GM11168 (cell line): ENCODE data around the gene TESPA1.
"Not testable (repeated sequence)": the region's sequence is repeated elsewhere in the genome, so short reads cannot be mapped to it uniquely, and the experiment has no call there.

Experiments used
- in situ Hi-C: fragments of 300-500 bp; cut with MboI; formaldehyde crosslinking; loops from one replicate; pipeline ENCODE4 v1.12.0; 2022; ENCODE audit warnings: low sequenced_read_pairs; ENCODE audit not compliant: unreplicated experiment

Gene TESPA1

DNA sequence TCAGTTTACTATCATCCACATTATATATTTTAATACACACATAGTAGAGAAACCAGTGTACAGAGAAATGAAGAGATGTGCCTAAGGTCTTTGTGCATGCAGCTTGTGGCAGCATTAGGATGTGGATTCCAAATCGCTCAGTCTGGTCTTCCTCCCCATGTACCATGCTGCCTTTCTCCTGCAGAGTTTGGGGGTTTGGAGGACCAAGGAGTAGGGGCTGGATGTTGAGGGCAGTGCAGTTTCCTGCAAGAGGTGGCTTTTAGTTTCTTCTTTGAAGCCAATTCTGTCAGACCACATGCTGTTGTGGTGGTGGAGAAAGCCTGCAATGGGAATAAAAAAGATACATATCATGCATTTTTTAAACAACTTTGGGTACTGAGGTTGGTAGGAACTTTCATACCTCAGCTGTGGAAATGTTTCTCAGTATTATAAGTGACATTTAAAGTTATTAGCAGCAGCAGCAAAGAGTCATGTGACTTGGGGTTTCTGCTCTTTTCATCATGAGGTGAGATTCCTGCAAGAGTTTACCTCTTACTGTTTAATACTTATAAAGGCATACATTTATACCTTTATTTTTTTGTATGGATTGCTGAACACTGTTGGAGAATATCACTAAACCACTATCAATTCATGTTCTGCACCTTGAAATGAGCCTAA is 34.4 kb downstream of the TESPA1 start:
- in situ Hi-C loops, result loop anchor here (10.0 kb wide), 2 partner anchors 95 to 205 kb away; partner anchors contain the start of gene MUCL1

DNA sequence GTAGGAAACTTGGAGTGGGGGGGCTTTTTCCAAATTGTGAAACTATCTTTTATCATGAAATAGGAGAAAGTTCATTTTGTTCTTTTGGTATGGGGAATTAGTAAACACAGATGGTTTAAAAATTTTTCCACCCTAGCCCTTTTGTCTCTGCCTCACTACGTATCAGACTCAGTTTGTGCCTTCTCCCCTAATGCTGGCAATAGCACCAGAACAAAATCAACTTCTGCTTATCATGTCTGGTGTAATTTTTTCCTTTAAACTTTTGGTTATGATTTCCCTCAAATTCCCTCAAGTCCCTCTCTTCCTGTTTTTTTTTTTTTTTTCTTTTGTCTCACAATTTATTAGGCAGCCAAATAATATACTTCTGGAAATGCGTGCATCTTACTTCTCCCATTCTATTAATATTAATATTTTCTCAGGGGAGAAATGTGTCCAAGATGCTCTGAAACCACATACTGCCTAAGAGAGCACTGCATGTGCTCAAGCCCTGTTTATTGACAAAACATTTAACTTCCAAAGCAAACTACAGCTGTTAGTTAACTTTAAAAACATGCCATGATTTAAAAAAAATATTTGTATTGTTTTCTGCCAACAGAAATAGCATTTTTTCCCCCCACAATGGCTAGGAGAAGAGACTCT is 35.4 kb downstream of the TESPA1 start:
- in situ Hi-C loops, result no loop called here

DNA sequence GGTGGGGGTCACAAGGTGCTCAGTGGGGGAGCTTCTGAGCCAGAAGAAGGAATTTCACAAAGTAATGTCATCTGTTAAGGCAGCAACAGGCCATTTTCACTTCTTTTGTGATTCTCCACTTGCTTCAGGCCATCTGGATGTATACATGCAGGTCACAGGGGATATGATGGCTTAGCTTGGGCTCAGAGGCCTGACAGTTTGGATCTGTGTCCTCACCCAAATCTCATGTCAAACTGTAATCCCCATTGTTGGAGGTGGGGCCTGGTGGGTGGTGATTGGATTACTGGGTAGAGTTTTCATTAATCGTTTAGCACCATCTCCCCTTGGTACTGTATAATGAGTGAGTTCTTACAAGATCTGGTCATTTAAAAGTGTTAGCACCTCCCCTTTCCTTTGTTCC is 36.4 kb downstream of the TESPA1 start:
- in situ Hi-C loops, result no loop called here

DNA sequence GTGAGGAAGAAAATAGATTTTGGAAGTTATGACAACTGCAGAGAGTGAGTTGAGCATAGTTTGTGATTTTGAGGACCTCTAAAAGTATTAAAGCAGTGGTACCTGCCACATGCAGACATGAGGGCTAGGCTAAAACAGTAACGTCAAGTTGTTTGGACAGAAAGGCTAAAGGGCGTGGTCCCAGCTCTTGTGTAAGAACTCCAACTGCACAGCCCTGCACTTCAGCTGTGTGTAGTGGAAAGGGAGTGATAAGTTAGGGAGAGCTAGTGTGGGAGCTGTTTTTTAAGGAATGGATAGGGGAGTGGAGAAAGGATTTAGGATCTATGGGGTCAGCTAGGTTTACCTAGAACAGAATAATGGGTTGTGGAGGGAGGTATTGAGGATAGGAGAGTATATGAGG is 39.5 kb downstream of the TESPA1 start:
- in situ Hi-C loops, result no loop called here

DNA sequence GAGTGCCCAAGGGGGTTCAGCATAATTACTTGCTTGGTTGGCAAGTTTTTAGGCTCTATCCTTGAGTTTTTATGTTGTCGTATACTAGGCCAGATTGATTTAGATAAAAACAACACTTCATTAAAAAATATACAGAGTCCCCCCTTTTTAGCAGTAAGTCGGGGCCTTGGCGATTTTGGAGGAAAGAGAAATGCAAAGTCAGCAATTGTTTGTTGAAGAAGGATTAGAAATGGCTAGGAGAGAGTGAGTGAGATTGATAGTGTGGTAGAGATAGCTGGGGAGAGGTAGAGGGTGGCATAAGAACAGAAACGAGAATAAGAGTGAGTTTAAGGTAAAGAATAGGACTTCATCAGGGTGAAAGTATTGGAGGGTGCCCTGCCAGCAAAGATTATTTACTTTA is 41.3 kb downstream of the TESPA1 start:
- in situ Hi-C loops, result not testable (repeated sequence)

DNA sequence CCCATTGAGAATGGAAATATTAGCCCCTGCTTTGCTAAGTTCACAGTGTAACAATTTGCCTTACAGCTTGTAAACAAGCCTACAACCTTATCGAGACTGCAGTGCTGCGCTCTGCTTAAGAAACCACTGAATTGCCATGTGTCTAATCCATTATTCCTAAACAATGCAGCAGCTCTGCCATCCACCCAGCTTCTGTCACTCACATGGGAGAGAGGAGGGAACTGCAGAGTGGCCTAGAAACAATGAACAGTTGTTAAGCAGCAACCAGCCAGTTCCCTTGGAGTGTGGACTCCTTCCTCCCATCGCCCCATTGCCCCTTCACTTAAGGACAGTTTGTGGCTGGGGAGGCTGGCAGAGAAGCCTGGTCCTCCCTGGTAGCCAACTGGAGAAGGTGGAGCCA is 42.9 kb downstream of the TESPA1 start:
- in situ Hi-C loops, result no loop called here

DNA sequence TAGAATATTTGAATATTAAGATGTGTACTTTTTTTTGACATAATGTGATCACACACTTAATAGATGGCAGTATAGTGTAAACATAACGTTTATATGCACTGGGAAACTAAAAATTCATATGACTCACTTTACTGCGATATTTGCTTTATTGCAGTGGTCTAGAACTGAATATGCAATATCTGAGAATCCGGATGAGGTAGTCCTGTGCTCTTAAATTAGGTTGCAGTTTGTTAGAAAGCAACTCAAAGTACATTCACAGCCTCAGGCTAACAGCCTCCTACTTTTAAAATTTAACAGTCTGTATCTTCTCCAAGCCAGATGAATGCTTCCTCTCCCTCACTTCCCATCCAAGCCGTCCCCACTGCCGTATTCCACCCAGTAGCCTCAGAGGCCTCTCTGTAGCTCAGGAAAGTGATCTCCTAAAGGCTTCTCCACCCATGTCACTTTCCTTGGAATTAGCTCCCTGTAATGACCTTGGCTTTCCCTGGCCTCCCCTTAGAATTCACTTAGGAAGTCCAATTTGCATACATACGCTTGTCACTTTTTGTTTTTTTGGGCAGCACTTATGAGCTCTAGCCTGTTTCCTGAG is 43.7 kb downstream of the TESPA1 start:
- in situ Hi-C loops, result no loop called here

DNA sequence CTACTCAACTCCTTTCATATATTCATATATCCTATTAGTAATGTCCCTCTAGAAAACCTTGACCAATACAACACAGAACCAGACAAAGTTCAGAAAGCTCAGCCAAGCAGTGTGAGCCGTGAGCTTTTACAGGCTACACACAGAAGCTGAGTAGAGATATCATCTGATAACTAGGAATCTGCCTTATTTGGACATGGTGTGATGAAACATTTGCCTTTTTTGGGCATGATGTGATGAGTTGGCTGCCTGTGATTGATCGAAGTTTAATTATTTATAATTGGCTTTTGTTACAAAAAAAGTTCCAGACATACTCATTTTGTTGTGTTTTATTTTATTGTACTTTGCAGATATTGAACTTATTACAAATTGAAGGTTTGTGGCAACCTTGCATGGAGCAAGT is 46.6 kb downstream of the TESPA1 start:
- in situ Hi-C loops, result no loop called here

DNA sequence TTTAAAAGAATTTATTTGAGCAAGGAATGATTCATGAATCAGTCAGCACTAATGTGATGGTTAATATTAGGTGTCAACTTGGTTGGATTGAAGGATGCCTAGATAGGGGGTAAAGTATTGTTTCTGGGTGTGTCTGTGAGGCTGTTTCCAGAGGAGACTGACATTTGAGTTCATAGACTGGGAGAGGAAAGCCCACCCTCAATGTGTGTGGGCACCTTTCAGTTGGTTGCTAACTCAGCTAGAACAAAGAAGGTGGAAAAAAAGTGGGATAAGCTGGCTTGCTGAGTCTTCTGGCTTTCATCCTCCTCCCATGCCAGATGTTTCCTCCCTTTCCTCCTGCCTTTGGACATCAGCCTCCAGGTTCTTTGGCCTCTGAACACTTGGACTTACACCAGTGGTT is 47.2 kb downstream of the TESPA1 start:
- in situ Hi-C loops, result no loop called here

DNA sequence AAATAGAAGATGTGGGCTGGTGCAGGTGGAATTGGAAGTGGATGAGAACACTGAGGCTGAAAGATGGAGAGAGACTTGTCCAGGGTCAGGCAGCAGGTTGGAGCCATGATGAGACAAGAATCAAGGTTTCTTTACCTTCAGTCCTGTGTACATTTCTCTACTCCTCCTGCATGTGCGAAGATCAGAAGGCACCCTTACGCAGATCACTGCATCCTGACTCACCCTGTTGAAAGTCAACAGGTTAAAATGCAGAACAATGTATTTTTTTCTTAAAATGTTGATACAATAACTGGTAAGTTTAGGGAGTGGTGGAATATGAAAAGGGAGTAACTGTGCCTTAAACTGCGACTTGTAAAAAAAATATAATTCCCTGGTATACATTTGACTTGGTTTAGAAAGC is 47.8 kb downstream of the TESPA1 start:
- in situ Hi-C loops, result no loop called here

DNA sequence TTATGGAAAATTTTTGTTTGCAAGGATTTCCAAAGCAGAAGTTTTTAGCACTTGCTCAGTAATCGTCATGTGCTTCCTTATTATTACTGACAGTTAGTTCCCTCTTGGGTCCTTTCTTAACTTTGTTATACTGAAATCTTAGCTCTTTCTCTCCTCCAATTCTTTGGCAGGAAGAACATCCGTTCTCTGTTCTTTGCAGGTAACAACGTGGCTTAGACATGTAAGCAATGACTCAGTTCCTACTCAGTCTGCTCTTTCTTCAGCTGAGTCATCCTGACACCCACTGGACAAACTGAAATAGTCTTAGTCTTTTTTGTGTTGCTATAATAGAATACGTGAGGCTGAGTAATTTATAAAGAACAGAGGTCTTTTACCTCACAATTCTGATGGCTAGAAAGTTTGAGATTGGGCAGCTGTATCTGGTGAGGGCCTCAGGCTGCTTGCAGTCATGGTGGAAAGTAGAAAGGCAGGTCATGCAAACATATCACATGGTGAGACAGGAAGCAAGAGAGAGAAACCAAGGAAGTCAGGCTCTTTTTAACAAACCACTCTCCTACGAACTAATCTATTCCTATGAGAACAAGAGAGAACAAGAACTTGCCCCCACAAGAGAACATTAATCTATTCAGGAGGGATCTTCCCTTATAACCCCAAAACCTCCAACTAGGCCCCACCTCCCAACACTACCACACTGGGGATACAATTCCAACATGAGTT is 49.2 kb downstream of the TESPA1 start:
- in situ Hi-C loops, result no loop called here

DNA sequence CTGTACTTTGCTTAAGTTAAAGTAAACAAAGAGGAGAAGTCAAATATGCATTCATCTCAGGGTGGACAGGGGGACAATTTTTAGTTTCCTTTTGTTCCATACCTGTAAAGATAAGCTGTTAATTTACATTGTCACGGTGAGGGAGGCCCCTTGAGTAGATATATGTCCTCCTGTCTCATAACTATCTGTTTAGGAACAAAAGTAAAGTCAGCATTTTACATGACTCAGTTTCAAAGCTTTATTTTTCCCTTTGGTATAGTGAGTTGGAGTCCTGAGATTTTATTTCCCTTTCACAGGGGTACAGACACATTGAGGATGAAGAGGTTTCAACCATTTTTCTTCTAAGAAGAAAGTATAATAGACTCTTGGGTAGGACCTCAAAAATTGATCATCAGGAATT is 50.1 kb downstream of the TESPA1 start:
- in situ Hi-C loops, result no loop called here

DNA sequence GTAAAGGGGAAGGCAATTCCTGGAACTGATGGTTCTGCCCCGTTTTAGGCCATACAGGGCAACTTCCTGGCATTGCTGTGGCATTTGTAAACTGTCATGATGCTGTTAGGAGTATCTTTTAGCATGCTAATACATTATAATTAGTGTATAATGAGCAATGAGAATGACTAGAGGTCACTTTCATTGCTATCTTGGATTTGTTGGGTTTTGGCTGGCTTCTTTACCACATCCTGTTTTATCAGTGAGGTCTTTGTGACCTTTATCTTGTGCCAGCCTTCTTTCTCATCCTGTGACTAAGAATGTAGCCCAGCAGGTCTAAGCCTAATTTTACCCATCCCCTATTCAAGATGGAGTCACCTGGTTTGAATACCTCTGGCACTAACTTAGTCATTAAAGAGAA is 51.2 kb downstream of the TESPA1 start:
- in situ Hi-C loops, result no loop called here

DNA sequence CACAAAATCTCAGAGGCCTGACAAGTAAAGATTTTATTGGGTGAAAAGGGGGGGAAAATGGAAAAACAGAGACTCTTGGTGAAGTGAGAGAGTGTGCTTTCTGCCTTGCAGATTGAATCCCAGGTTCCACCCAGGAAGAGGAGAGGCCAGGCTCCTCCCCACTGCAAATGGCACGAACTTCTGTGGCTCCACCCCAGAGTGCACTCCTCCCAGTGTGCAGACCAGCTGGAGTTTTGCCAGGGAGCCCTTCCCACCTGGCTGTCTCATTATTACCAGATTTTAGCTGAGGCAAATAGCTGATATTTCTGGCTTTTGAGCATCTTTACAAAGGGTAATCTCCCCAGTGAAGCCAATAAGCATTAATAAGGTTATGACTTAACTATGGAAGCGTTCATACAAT is 51.9 kb downstream of the TESPA1 start:
- in situ Hi-C loops, result no loop called here

DNA sequence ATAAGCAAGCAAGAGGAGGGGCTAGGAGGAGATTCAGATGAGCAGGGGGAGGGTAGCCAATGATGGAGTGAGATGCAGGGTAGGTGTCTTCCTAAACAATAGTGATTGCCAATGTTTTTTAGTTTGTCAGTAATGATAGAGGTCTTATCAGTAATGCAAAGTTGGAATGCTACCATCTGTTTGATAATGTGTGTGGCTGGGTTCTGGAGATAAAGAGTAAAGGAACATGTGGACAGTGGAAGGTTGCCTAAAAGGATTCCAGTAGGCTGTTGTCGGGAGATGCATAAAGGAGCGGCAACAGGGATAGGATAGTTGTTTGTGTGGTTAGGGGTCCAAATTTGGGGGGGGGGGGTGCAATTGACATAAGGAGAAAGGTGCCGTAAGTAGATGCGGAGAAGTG is 52.5 kb downstream of the TESPA1 start:
- in situ Hi-C loops, result no loop called here

DNA sequence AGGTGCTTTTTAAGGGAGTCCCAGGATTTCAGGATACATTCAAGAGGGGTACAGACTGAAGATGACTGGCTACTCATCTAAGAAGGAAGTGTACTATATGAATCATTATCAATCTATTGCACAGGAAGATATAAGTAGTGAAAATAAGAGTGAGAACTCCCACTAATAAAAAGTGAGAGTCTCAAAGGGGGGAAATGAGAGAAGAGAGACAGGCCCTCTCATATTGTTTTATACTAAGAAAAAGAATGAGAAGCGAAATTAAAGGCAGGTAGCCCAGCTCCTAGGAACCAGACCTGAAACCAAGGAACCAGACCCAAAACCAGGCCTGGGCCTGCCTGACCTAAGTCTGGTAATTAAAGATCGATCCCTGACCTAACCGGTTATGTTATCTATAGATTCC is 54.6 kb downstream of the TESPA1 start:
- in situ Hi-C loops, result no loop called here

DNA sequence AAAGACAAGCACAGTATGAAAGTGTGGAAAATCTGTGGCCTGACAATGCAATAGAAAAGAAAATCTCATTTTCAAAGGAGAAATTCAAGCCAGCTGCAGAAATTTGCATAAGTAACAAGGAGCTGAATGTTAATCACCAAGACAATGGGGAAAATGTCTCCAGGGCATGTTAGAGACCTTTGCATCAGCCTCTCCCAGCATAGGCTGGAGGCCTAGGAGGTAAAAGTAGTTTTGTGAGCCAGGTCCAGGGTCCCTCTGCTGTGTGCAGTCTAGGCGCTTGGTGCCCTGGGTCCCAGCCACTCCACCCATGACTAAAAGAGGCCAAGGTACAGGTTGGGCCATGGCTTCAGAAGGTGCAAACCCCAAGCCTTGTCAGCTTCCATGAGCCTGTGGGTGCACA is 58.3 kb downstream of the TESPA1 start:
- in situ Hi-C loops, result no loop called here

DNA sequence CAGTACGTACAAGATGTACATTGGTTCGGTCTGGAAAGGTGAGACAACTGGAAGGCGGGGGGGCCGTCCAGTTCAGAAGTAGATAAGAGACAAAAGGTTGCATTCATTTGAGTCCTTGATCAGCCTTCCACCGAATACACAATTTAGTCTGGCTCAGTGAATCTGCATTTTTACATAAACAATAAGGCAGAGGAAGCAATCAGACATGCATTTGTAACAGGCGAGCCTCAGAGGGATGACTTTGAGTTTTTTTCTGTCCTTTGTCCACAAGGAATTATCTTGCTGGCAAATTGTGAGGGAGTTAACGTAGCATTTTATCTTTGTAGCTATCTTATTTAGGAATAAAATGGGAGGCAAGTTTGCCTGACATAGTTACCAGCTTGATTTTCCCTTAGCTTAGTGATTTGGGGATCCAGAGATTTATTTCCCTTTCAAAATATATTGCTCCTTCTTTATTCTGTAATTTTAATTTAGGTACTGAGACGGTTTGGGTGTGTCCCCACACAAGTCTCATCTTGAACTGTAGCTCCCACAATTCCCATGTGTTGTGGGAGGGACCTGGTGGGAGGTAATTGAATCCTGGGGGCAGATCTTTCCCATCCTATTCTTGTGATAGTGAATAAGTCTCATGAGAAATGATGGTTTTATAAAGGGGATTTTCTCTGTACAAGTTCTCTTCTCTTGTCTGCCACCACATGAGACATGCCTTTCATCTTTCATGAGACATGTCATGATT is 59.4 kb downstream of the TESPA1 start:
- in situ Hi-C loops, result no loop called here

DNA sequence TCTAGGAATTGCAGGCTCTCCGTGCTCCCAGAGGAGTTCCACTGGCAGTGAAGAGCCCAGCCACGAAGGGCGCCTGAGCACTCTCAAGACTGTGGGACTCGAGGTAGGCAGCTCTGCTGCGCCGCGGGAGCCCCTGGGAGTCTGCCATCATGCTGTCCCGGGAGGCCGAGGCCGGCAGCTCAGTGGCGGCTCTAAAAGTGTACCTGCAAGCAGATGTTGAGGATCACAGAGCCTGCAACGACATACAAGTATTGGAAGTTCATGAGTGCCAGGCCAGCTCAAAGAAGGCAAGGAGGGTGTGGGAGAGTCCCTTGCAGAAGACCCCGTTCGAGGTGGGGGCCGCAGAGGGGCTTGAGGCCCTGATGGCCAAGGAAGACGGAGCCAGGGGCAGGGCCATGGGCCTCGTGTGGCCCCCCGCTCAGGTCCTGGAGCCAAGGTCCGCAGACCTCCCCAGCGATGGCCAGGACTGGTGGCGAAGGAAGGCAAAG is 67.5 kb downstream of the TESPA1 start:
- in situ Hi-C loops, result no loop called here
